Breast epithelium (tissue), 3 donors: ENCODE measurements around the gene ZNF318.
"Not testable (repeated sequence)": the region's sequence is repeated elsewhere in the genome, so short reads cannot be mapped to it uniquely, and the experiment has no call there.

Source experiments
- POLR2A ChIP-seq: fragments of 450-650 bp; IDR thresholded peaks from one replicate; pipeline ENCODE4 v1.6.1; 2016; ENCODE audit warnings: antibody characterized with exemption, mild to moderate bottlenecking, moderate library complexity
- POLR2AphosphoS5 ChIP-seq, 3 donors: sonication (generic); formaldehyde crosslinking; IDR thresholded peaks; one replicate each; pipeline ENCODE4 v1.6.1; 2017; ENCODE audit warnings: antibody characterized with exemption in 3 of 3
- TF ChIP-seq, protein P1 (sequence below), 3 donors: fragments of 450-650 bp; IDR thresholded peaks; one replicate each; pipeline ENCODE4 v1.5.1; 2016 to 2017; ENCODE audit warnings: antibody characterized with exemption in 3 of 3, mild to moderate bottlenecking in 3 of 3, moderate library complexity in 3 of 3

DNA sequence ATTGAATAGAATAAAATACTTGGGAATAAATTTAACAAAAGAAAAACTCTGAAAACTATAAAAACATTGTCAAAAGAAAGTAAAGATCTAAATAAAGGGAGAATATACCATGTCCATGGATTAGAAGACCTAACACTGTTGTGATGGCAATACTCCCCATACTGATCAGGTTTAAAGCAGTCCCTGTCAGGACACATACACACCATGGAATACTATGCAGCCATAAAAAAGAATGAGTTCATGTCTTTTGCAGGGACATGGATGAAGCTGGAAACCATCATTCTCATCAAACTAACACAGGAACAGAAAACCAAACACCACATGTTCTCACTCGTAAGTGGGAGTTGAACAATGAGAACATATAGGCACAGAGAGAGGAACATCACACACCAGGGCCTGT lies 41.3 kb upstream of the ZNF318 start:
- not testable (repeated sequence) for TF ChIP-seq POLR2AphosphoS5 (IDR thresholded peaks at IDR 0.05); POLR2A
- TF ChIP-seq, protein P1, sequence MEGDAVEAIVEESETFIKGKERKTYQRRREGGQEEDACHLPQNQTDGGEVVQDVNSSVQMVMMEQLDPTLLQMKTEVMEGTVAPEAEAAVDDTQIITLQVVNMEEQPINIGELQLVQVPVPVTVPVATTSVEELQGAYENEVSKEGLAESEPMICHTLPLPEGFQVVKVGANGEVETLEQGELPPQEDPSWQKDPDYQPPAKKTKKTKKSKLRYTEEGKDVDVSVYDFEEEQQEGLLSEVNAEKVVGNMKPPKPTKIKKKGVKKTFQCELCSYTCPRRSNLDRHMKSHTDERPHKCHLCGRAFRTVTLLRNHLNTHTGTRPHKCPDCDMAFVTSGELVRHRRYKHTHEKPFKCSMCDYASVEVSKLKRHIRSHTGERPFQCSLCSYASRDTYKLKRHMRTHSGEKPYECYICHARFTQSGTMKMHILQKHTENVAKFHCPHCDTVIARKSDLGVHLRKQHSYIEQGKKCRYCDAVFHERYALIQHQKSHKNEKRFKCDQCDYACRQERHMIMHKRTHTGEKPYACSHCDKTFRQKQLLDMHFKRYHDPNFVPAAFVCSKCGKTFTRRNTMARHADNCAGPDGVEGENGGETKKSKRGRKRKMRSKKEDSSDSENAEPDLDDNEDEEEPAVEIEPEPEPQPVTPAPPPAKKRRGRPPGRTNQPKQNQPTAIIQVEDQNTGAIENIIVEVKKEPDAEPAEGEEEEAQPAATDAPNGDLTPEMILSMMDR (IDR thresholded peaks at IDR 0.05): not testable (repeated sequence)
